GDM1 (cell line): Measurements from ENCODE around the gene NUP205.
"Not testable (repeated sequence)": the region's sequence is repeated elsewhere in the genome, so short reads cannot be mapped to it uniquely, and the experiment has no call there.

ENCODE experiments used
- DNase-seq: peaks from one replicate; lab custom pipeline; 2025; lab: John Stamatoyannopoulos, UW

Gene NUP205

DNA sequence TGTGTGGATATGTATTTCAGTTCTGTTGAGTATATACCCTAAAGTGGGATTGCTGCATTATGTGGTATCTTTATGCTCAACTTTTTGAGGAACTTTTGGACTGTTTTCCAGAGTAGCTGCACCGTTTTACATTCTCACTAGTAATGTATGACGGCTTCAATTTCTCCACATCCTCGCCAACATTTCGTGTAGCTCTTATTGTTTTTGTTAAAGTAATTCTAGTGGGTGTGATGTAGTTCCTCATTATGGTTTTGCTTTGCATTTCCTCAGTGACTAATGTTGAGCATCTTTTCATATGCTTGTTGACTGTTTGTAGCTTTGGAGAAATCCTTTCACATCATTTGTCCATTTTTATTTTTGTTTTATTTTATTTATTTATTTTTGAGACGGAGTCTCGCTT, 109.1 kb downstream of the NUP205 start:
- DNase-seq: no peak

DNA sequence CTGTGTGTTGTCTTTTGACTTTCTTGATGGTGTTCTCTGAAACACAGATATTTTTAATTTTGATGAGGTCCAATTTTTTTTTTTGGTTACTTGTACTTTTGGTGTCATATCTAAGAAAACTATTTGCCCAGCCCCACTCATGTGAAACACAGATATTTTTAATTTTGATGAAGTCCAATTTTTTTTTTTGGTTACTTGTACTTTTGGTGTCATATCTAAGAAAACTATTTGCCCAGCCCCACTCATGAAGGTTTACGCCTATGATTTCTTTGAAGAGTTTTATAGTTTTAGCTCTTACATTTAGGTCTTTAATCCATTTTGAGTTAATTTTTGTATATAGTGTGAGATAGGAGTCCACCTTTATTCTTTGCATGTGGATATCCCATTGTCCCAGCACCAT, 109.9 kb downstream of the NUP205 start:
- DNase-seq: not testable (repeated sequence)

DNA sequence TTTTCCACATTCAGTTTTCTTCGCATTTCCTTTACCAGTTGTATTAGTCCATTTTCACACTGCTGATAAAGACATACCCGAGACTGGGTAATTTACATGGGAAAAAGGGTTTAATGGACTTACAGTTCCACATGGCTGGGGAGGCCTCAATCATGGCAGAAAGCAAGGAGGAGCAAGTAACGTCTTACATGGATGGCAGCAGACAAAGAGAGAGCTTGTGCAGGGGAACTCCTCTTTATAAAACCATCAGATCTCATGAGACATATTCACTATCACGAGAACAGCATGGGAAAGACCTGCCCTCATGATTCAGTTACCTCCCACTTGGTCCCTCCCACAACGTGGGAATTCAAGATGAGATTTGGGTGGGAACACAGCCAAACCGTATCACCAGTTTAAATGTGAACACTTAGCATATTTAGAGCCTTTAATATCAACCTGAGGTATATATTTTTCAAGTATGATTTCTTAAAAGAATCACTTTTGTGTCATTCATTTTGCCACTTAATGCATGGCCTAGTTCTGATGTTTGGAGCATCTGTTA, 111.2 kb downstream of the NUP205 start:
- not testable (repeated sequence) for DNase-seq

DNA sequence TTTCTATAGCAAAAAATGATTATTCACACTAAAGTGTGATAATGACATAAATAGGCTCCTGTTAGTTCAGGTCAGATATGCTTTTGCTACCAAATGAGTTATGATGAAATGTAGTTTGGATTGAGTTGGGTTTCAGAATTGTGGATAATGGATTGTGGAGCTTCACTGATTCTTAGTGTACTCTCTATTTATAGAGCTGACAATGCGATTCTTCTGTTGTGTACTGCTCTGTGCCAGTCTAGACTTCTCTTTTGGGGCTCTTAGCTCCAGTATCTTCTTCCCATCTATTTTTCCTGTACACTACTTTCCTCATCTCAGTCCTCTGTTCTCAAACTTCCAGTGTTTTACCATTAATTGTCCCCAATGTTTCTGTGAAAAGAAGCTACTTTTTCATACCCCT, 112.1 kb downstream of the NUP205 start:
- DNase-seq: no peak

GRCh38 chr7:135670179-135670578, 112.5 kb downstream of the NUP205 start:
- DNase-seq: no peak

DNA sequence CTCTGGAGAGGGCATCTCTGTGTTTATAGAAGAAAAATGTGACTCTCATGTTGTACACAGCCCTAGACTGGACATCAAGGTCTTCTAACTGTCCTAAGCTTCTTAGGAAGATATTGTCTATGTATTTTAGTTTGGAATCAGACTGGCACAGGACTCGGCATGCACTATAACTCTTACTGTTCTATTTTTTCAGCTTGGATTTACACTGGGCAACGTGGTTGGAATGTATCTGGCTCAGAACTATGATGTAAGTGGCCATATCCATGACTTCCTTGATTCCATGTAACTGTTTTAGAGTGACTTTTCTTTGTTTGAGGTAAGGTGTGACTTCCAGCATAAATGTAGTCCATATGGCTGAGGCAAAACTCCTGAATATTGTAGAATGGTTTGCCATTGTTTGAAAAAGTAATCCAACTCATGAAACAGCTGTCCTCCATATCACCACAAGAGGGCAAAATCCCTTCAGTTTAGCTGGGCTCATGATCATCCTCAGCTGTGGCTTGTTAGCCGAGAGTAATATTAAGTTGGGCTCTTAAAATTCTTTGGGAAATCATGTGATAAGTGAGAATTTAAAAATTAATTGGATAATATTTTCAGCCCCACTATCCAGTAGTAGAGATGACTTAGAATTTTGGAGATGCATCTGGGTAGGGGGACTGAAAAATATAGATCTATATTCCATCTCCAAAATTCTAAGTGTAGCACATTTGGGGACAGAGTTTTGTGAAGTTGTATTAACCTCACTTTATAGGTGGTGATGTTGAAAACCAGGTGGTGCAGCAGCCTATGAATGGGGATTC, 115.0 kb downstream of the NUP205 start:
- DNase-seq: no peak

DNA sequence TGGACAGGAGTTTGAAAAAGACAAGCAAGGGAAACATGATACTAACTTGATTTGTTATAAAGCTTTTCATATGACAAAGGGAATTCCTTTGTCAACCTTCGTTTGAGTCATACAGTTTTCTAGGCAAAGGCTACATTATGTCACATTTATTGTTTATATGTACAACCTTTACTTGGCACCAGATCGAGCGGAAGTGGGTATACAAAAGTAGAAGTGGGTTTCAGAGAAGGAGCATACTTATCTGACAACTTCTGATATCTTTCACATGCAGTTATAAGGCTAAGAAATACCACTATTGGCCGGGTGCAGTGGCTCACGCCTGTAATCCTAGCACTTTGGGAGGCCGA, 115.6 kb downstream of the NUP205 start:
- DNase-seq: no peak

DNA sequence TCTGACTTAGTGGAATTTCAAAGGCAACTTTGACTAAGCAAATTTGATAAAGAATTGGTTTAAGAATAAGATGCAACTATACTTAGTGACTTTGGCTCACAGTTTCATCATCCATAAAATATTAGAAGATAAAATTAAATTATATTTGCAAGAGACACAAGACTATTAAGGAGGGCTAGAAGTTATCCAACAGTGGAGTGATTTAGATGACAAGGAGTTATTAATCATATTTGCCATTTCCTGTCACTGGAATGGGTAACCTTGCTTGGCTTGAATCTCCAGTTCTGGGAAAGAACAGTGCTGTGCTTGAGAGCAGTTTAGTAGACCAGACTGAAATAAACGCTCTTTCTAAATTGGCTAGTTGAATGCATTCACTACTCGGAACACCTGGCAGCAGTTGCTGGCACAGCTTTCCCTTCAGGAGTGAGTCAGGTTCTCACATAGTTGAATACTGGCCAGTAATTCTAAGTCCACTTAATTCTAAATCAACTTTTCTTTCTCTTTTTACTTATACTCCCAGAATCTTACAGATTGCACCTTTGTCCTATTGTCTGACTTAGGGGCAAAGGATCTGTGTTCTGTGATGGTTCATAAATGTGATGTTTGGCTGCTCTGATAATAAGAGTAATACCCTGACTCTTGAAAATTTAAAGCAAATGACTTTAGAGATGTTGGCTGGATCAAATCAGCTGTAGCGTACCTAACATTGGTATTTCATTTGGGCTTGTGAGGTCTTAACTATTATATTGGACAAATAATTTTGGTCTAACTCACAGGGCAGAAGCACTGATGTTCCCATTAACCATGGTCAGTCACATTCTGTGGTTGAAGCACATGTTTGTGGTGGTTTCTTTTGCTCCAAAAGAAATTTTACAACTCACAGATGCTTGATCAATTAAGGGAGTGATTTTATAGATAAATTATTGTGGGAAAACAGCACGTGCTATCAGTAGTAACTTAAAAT, 121.2 kb downstream of the NUP205 start:
- no peak for DNase-seq

DNA sequence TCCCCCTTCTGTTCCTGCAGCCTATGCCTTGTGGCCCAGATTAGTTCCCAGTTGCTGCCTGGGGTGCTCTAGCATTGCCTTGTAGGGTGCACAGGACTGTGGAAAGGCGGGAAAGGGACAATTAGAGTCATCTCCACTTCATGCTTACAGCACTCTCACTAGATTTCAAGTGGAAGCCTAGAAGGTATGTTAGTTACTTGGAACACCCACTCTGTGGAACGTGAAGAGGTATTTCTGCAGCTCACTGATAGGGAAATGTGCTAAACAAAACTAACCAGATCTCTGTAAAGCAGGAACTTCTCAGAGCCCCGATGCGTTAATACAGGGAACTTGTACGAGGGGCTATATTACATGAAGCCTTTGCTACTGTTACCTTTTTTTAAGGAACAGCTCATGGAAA, 124.0 kb downstream of the NUP205 start:
- DNase-seq: no peak

- no peak for DNase-seq
Observed at GRCh38 chr7:135682191-135682590, 124.5 kb downstream of the NUP205 start.

DNA sequence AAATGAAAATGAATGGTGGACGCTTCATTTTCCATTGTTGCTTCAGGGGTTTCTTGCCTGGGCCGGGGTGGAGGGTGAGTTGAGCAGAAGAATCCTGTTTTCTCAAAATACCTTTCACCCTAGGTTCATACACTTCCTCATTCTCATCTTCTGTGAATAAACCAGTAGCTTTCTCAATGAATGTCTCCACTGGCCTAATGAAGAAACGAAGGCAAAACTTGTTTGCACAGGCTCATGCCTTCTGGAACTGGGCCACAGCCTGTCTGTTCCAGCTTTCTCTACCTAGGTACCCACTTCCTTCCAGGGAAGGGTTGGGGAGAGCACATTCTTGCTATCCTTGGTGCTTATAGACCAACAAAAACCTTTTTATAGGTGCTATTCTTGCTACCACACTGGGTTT, 125.9 kb downstream of the NUP205 start:
- DNase-seq: no peak

GRCh38 chr7:135684136-135684535, 126.4 kb downstream of the NUP205 start:
- DNase-seq: no peak

- DNase-seq: no peak
Observed at GRCh38 chr7:135684699-135685098, 127.0 kb downstream of the NUP205 start.

- no peak for DNase-seq
Observed at GRCh38 chr7:135685306-135686084, 127.8 kb downstream of the NUP205 start.

GRCh38 chr7:135687466-135687865, 129.7 kb downstream of the NUP205 start:
- DNase-seq: no peak

GRCh38 chr7:135690566-135690965, 132.8 kb downstream of the NUP205 start:
- no peak for DNase-seq

GRCh38 chr7:135692055-135692454, 134.3 kb downstream of the NUP205 start:
- no peak for DNase-seq

DNA sequence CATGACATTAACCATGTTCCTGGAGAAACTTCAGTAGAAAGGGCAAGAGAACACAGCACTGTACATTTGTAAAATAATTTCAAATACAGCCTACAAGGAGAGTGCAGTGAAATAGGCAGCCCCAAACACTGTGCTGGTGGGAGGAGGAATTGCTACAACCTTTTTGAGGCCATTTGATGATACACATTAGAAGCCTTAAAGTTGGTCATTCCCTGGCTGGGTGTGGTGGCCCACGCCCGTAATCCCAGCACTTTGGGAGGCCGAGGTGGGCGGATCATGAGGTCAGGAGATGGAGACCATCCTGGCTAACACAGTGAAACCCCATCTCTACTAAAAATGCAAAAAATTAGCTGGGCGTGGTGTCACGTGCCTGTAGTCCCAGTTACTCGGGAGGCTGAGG, 134.9 kb downstream of the NUP205 start:
- not testable (repeated sequence) for DNase-seq

DNA sequence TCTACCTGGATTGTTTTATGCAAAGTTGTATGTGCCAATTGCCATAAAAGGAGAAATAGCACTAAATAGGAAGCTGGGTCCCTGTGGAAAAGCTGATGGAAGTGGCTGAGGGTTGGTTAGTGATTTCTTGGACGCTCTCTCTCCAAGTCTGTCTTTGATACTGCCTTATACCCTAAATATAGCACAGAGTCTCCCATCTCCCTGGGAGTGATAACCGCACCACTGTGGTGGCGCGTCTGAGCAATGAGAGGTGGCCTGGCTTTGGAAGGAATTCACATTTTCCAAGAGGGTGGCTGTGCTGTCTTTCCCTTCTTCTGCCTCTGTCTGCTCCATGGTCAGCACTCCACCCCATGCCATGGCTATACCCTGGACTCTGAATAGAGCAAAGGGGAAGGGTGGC, 135.8 kb downstream of the NUP205 start:
- DNase-seq: no peak

GRCh38 chr7:135697276-135698049, 139.7 kb downstream of the NUP205 start:
- no peak for DNase-seq
